Activated CD4-positive, CD25-positive, alpha-beta regulatory T cell treated with anti-CD3 and anti-CD28 coated beads, Interleukin-2, amount 50 U/mL, for 72 hours (primary cell): ENCODE measurements around the gene NECTIN1.

Source experiments
- DNase-seq: peaks from one replicate; pipeline ENCODE4 v3.0.0; 2021

The NECTIN1 gene

DNA sequence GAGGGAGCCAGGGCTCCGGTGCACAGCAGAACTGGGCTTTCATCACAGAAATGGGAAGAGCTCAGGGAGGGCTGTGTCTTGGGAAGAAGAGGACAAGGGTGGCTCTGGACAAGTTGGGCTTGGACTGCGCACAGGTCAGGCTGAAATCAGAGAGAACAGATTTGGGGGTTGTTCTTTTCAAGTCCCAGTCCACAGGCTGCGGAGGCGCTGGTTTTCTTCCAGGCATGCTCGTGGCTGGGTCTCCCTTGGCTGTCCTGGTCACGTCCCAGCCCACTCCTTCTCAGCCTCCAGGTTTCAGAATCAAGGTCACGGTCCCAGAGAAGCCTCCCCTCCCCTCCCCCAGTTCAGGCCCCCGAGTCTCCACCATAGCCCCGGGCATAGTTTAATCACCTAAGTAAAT is 17.0 kb downstream of the NECTIN1 start:
- no peak for DNase-seq

- no peak for DNase-seq
These were observed 17.5 kb downstream of the NECTIN1 start for GRCh38 chr11:119711476-119711875.

GRCh38 chr11:119710417-119710816 is 18.6 kb downstream of the NECTIN1 start:
- no peak for DNase-seq

GRCh38 chr11:119709638-119710346 is 19.2 kb downstream of the NECTIN1 start:
- DNase-seq = no peak

GRCh38 chr11:119709171-119709570 is 19.8 kb downstream of the NECTIN1 start:
- no peak for DNase-seq

DNA sequence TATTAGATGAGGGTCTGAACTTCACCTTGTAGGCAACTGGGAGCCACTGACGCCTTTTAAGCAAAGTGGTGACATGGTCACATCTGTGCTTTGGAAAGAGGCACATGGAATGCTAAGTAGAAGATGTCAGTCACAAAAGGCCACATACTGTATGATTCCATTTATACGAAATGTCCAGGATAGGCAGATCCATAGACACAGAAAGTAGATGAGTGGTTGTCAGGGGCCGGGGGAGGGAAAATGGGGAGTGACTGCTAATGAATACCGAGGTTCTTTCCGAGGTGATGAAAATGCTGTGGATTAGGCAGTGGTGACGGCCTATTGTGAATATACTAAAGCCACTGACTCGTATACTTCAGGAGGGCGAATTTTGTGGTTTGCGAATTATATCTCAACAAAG is 20.6 kb downstream of the NECTIN1 start:
- no peak for DNase-seq

GRCh38 chr11:119706887-119707286 is 22.1 kb downstream of the NECTIN1 start:
- no peak for DNase-seq

- DNase-seq = no peak
These were observed 23.0 kb downstream of the NECTIN1 start for GRCh38 chr11:119706029-119706428.

DNA sequence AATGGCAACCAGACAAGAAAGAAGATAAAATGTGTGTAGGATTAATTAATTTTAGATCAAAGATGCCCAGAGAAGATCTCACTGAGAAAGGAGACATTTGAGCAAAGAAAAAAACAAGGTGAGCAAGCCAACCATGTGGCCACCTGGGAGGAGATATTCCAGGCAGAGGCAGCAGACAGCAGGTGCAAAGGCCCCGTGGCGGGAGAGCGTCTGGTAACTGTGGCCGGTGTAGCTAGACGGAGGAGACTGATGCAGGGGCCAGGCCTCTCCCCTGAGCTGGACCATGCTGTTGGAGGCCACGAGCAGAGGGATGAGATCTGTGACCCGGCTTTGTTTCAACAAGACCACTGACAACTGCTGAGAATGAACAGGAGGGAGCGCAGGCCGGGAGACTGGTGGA is 23.6 kb downstream of the NECTIN1 start:
- no peak for DNase-seq

- no peak for DNase-seq
These were observed 24.2 kb downstream of the NECTIN1 start for GRCh38 chr11:119704849-119705248.

- DNase-seq = no peak
These were observed 27.1 kb downstream of the NECTIN1 start for GRCh38 chr11:119701591-119702549.

DNA sequence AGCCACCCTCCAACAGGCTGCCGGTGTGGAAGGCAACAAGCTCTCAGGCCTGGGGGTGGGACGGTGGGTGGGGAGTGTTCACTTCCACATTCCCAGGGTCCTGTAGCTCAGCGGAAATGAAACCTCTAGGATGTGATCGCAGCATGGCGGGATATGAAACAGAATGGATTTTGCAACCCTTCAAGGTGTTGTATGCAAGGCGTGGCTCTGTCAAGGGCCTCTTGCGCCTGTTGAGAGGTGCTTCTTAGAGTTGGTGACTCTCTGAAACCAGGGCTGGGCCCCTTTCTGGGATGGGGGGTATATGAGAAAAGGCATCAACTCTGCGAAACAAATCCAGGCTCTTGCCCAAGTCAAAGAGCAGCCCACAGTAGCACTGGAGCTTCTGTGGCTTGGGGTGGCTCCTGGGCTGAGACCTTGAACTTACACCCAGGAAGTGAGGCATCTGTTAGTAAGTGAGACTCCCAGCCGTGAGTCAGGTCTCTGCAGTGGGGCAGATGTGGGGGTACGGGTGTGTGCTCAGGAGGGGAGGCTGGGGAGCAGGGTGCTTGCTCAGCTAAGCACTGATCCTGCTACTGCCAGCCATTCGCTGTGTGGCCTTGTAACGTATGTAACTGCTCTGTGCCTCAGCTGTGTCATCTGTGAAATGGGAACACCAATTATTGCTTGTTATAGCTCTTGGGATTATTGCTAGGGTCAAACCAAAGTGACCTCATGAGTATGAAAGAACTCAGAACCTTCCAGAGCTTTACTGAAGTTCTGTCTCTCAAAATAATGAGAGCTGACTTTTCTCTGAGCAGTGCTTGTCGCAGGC is 28.3 kb downstream of the NECTIN1 start:
- no peak for DNase-seq

GRCh38 chr11:119700030-119700429 is 29.0 kb downstream of the NECTIN1 start:
- DNase-seq = no peak

- DNase-seq = no peak
These were observed 29.8 kb downstream of the NECTIN1 start for GRCh38 chr11:119699227-119699626.

- DNase-seq = no peak
These were observed 31.1 kb downstream of the NECTIN1 start for GRCh38 chr11:119697882-119698281.

DNA sequence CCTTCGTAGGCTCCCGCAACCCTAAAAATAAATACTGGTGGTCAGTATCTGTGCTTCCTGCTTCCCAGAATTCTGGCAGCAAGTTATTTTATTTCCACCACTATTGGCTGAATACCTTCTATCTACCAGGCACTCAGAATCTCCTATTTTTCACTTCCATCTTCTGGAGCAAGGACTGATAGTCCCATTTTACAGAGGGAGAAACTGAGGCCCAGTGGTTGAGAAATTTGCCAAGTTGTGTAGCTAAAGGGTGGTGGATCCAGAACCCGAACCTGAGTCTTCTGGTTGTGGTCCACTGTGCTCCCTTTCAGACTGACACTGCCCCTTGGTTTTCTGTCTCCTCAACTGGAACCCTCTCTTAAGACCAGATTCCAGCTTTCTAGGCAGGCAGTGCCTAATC is 31.6 kb downstream of the NECTIN1 start:
- DNase-seq = no peak

DNA sequence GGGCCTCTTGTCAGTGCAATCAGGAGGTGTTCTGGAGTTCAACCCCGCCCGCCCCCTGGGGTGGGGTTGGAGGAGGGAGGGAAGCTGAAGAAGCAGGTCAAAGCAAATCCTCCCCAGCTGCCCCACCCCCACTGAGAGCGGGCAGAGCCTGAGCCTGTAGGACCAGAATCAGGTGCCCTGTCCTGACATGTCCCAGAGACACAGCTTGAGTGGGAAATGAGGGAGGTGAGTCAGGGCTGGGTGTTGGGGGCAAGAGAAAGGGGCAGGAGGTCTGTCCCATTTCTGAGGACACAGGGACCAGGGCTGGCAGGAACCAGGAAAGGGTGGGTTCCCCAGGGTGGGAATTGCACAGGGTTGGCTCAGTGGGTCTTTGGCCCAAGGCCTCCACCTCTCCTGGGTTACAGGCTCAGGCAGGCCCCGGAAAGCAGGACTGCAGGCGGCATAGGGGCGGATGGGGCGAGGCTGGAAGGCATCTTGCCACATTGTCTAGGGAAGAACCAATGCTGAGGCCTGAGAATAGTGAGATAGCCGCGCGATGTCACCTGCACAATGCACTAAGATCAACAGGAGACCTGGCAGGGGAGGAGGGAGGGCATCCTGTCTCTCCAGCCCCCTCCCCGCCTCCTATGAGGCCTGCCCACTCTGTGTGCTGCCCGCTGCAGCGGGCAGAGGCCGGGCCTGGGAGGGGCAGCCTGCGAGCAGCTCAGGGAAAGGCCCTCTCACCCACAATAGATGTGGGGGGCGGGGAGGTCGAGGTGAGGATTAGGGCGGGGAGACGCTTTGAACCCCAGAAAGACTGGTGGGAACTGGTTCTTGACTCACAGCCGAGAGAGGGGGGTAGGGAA is 32.4 kb downstream of the NECTIN1 start:
- no peak for DNase-seq

- no peak for DNase-seq
These were observed 34.7 kb downstream of the NECTIN1 start for GRCh38 chr11:119694334-119694733.

DNA sequence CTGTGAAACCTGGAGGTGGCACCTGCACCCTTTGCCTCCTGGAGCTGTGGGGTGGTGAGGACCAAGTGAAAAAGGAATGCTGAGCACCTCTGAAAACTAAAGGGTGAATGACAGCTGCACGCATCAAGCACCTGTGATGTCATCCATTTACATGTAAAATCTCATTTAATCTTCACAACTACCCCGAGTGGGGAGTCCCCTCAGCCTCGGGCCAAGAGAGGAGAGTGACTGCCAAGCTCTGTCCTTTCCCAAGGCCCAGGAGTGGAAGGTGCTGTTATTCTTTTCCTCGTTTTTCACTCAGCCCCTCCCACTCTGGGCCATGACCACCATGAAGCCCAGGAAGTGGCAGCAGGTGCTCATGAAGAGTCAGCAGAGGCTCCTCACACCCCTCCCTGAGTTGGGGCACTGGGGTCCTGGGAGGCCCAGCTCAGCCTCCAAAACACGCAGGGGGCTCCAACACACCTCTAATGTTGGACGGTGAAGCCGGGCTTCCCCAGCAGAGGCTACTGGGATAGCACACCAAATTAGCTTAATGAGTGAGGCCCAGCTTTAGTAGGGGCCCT is 35.7 kb downstream of the NECTIN1 start:
- DNase-seq = no peak

DNA sequence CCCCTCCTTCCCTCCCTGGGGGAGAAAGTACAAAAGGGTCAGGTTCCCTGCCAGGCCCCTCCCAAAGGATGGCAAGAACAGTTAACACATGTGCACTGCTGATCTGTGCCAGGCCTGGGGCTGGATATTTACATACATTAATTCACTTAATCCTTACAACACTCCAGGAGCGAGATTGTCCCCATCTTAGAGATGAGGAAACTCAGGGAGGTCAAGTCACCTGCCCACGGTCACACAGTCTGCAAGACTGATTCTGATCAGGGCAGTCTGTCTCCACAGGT is 36.5 kb downstream of the NECTIN1 start:
- DNase-seq = no peak

DNA sequence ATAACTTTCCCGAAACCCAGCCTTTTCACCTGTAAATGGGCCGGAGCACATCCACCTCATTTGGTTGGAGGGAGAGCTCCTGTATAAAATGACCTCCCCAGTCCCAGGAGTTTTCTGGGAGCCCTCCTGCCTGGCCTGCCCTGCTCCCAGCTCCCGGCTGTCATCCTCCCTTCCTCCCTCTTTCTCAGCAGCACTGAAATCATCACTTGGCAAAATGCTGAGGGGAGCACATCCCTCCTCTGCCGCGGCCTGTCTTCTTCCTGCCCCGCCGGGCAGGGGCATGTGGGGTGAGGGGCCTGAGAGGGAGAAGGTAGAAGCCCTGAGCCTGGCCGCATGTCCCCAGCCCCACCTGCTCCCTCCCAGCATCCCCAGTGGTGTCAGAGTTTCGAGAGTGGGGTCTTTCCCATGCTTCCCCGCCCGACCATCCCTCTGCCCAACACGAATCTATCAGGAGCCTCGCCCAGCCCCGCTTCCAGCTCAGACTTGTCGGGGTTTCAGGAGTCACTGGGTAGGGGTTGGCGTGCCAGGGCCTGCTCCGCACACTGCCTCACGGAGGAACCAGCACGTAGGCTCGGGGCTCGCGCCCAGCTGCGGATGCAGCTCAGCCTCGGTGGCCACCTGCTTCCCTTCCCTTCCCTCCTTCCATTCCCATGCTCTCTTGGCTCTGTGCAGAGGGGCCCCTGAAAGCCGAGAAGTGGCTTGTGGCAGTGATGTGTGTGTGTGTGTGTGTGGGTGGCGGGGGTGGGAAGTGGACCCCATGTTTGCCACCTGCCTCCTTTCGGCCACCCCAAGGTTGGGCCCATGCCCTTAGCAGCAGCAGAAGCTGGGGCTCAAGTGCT is 37.1 kb downstream of the NECTIN1 start:
- no peak for DNase-seq
